Astrocyte (in vitro differentiated cells and primary cell): Measurements from ENCODE around the gene CALCOCO2. TPM values are rescaled to one million over a fixed set of nuclear protein-coding genes. Genes with fewer than 3 reads are reported as not detected.
A peak's percentile ranks its signal among the peaks of the same experiment; 100 is the strongest.

Source experiments
- DNase-seq: peaks from one replicate; pipeline ENCODE4 v3.0.0-alpha.2; 2010; ENCODE audit warnings: low read depth
- FAIRE-seq: peaks from 2 replicates; lab custom pipeline; 2011; peaks lifted over from hg19 to GRCh38; lab: Jason Lieb, UNC
- H2AFZ ChIP-seq: 2 replicates; pipeline ENCODE4 v1.6.0; 2012; ENCODE audit warnings: low read depth, low read length, inconsistent platforms
- H3K27ac ChIP-seq: 2 replicates; pipeline ENCODE4 v1.5.1; 2011; ENCODE audit warnings: low read depth, low read length, inconsistent platforms
- H3K27me3 ChIP-seq: 2 replicates; pipeline ENCODE4 v1.6.0; 2011; ENCODE audit warnings: low read length, inconsistent platforms; ENCODE audit not compliant: insufficient read depth
- H3K36me3 ChIP-seq: 2 replicates; pipeline ENCODE4 v1.5.1; 2011; ENCODE audit warnings: low read length, inconsistent platforms; ENCODE audit not compliant: insufficient read depth
- H3K4me1 ChIP-seq: 2 replicates; pipeline ENCODE4 v1.5.1; 2011; ENCODE audit warnings: low read length, inconsistent platforms; ENCODE audit not compliant: insufficient read depth
- H3K4me2 ChIP-seq: 2 replicates; pipeline ENCODE4 v1.6.0; 2012; ENCODE audit warnings: low read length, inconsistent platforms
- H3K4me3 ChIP-seq: 2 replicates; pipeline ENCODE4 v1.5.1; 2011; ENCODE audit warnings: low read depth, mild to moderate bottlenecking, low read length, inconsistent platforms; ENCODE audit not compliant: insufficient read depth
- H3K79me2 ChIP-seq: 2 replicates; pipeline ENCODE4 v1.6.0; 2012; ENCODE audit warnings: mild to moderate bottlenecking, low read length, inconsistent platforms; ENCODE audit not compliant: insufficient read depth
- H3K9ac ChIP-seq: 2 replicates; pipeline ENCODE4 v1.6.0; 2012; ENCODE audit warnings: mild to moderate bottlenecking, low read length, inconsistent platforms
- H3K9me3 ChIP-seq: 2 replicates; pipeline ENCODE4 v1.5.1; 2012; ENCODE audit warnings: low read depth, mild to moderate bottlenecking, low read length, inconsistent platforms; ENCODE audit not compliant: insufficient read depth
- H4K20me1 ChIP-seq: 2 replicates; pipeline ENCODE4 v1.6.0; 2012; ENCODE audit warnings: low read length, inconsistent platforms; ENCODE audit not compliant: insufficient read depth
- H3K27ac Mint-ChIP-seq: one replicate; pipeline ENCODE4 v1.8.0; 2021; ENCODE audit warnings: mild to moderate bottlenecking, mixed read lengths; ENCODE audit not compliant: unreplicated experiment
- H3K27me3 Mint-ChIP-seq: one replicate; pipeline ENCODE4 v1.8.0; 2021; ENCODE audit warnings: low read depth, mixed read lengths; ENCODE audit not compliant: unreplicated experiment
- H3K36me3 Mint-ChIP-seq: one replicate; pipeline ENCODE4 v1.8.0; 2021; ENCODE audit warnings: low read depth, mixed read lengths; ENCODE audit not compliant: unreplicated experiment
- H3K4me1 Mint-ChIP-seq: one replicate; pipeline ENCODE4 v1.8.0; 2021; ENCODE audit warnings: low read depth, mixed read lengths; ENCODE audit not compliant: unreplicated experiment
- H3K4me3 Mint-ChIP-seq: one replicate; pipeline ENCODE4 v1.8.0; 2021; ENCODE audit warnings: mild to moderate bottlenecking, moderate library complexity, mixed read lengths; ENCODE audit not compliant: unreplicated experiment
- H3K9me3 Mint-ChIP-seq: one replicate; pipeline ENCODE4 v1.8.0; 2021; ENCODE audit warnings: mild to moderate bottlenecking, mixed read lengths; ENCODE audit not compliant: unreplicated experiment
- CTCF ChIP-seq: IDR thresholded peaks from 2 replicates; pipeline ENCODE4 v1.5.1; 2011; ENCODE audit warnings: low read depth, mild to moderate bottlenecking, inconsistent platforms, low read length, moderate library complexity; ENCODE audit not compliant: insufficient read depth
- EZH2 ChIP-seq: IDR thresholded peaks from 2 replicates; pipeline ENCODE4 v1.6.1; 2012; ENCODE audit warnings: mild to moderate bottlenecking, low read length, inconsistent platforms; ENCODE audit not compliant: insufficient read depth
- total RNA-seq: library from RNA; stranded (reverse); gene quantifications from 2 replicates; pipeline ENCODE4 v1.2.1, GENCODE V29; 2021

Gene CALCOCO2
- total RNA-seq, 1 donor from 2014 or later: 73.8 TPM

- no peak for FAIRE-seq
- Histone ChIP-seq H3K4me2 (peak overlapping the region; percentile 94), H4K20me1 (peaks cover 35% of the 10 kb centered on the region), H3K9ac (peak overlapping the region; percentile 92), H3K9me3 (no peaks in the 10 kb centered on the region), H3K27ac (peak overlapping the region; percentile 91), H3K4me1 (peaks cover 33% of the 10 kb centered on the region), H2AFZ (peak overlapping the region; percentile 88), H3K36me3 (peaks cover 5% of the 10 kb centered on the region), H3K27me3 (no peaks in the 10 kb centered on the region), H3K4me3 (peak overlapping the region; percentile 93), H3K79me2 (peaks cover 42% of the 10 kb centered on the region)
- peak; percentile 53 for DNase-seq
- Mint-ChIP-seq H3K4me3 (peak overlapping the region; percentile 97), H3K36me3 (peaks cover 6% of the 10 kb centered on the region), H3K9me3 (no peaks in the 10 kb centered on the region), H3K4me1 (peaks cover 29% of the 10 kb centered on the region), H3K27ac (peak overlapping the region; percentile 100), H3K27me3 (no peaks in the 10 kb centered on the region)
- TF ChIP-seq CTCF (no peak), EZH2 (no peak)
Measured at GRCh38 chr17:48907713-48908046, 76.8 kb downstream of the CALCOCO2 start.

- H3K4me1 Mint-ChIP-seq: peaks cover 31% of the 10 kb centered on the region
- H3K27ac Mint-ChIP-seq: peak within 1 kb of the TSS; percentile 100
- peak; percentile 86 for DNase-seq
Measured at GRCh38 chr17:48908047-48908843, 77.4 kb downstream of the CALCOCO2 start, which contains the start of gene UBE2Z. UBE2Z (plus strand) TSS chr17:48908407; CDS start chr17:48908504, 97 bp downstream.

More at GRCh38 chr17:48908047-48908843, 77.4 kb downstream of the CALCOCO2 start, which contains the start of gene UBE2Z:
- Mint-ChIP-seq H3K4me3 (peak within 1 kb of the TSS; percentile 98), H3K27me3 (no peaks in the 10 kb centered on the region), H3K9me3 (no peaks in the 10 kb centered on the region), H3K36me3 (peaks cover 11% of the 10 kb centered on the region)
- Histone ChIP-seq H3K9ac (peak within 1 kb of the TSS; percentile 92), H3K4me1 (peaks cover 35% of the 10 kb centered on the region), H3K4me3 (peak within 1 kb of the TSS; percentile 93), H3K27me3 (no peaks in the 10 kb centered on the region), H3K4me2 (peak within 1 kb of the TSS; percentile 94), H4K20me1 (peaks cover 40% of the 10 kb centered on the region), H3K79me2 (peaks cover 48% of the 10 kb centered on the region), H3K27ac (peak within 1 kb of the TSS; percentile 91), H2AFZ (peak within 1 kb of the TSS; percentile 88), H3K36me3 (peaks cover 10% of the 10 kb centered on the region), H3K9me3 (no peaks in the 10 kb centered on the region)
- no peak for TF ChIP-seq EZH2
- no peak for TF ChIP-seq CTCF
- no peak for FAIRE-seq
